ENCODE measurements around the gene TNIP3. TPM values are rescaled to one million over a fixed set of nuclear protein-coding genes. Genes with fewer than 3 reads are reported as not detected.

Gene TNIP3
- total and polyA plus RNA-seq, 2 donors, result 2.1 to 3.5 TPM

GRCh38 chr4:121088867-121089266 lies 75.3 kb downstream of the TNIP3 start:
- no peaks in the 10 kb centered on the region for H3K27me3 ChIP-seq (ENCODE audit: control insufficient read depth in 2 of 2, insufficient read depth in 1 of 2, low read length in 1 of 2)
- 97% methylated on average over 4 of the region's 4 CpGs for WGBS
- no peaks in the 10 kb centered on the region for H3K36me3 ChIP-seq (ENCODE audit: control insufficient read depth in 2 of 2, insufficient read depth in 2 of 2, low read length in 1 of 2)
- H3K27ac ChIP-seq (ENCODE audit: low read depth in 1 of 2, low read length in 1 of 2), result no peak overlapping the region
- no peak for DNase-seq (ENCODE audit: low read depth in 6 of 9, low spot score in 9 of 9)
- H3K9me3 ChIP-seq (ENCODE audit: control insufficient read depth in 2 of 2, insufficient read depth in 1 of 2, low read length in 1 of 2), result no peaks in the 10 kb centered on the region
- H3K4me1 ChIP-seq (ENCODE audit: control insufficient read depth in 2 of 2, insufficient read depth in 2 of 2, low read length in 2 of 2), result no peaks in the 10 kb centered on the region
- H3K4me3 ChIP-seq (ENCODE audit: low read length in 2 of 2), result no peak overlapping the region

Other genes with a start within 250 kb of the TNIP3 start
- 5.1 TPM for gene PRDM5, start 241.6 kb downstream of the TNIP3 start, total RNA-seq
- 1.8 TPM for gene PRDM5, start 241.6 kb downstream of the TNIP3 start, polyA plus RNA-seq
- 3.1 TPM for gene NDNF, start 91.8 kb downstream of the TNIP3 start, total RNA-seq
- gene NDNF, start 91.8 kb downstream of the TNIP3 start, polyA plus RNA-seq, result 2.8 TPM
- gene QRFPR, start 216.7 kb upstream of the TNIP3 start, total RNA-seq, result 0.24 TPM
- 0.09 TPM for gene QRFPR, start 216.7 kb upstream of the TNIP3 start, polyA plus RNA-seq

Data from thymus (tissue), 11 donors.